Ramos (cell line): ENCODE measurements around the gene MIEF1.

Experiments
- in situ Hi-C: fragments of 300-500 bp; cut with MboI; formaldehyde crosslinking; loops from one replicate; pipeline ENCODE4 v1.14.3; 2022; ENCODE audit warnings: low sequenced_read_pairs; ENCODE audit not compliant: unreplicated experiment

The MIEF1 gene

DNA sequence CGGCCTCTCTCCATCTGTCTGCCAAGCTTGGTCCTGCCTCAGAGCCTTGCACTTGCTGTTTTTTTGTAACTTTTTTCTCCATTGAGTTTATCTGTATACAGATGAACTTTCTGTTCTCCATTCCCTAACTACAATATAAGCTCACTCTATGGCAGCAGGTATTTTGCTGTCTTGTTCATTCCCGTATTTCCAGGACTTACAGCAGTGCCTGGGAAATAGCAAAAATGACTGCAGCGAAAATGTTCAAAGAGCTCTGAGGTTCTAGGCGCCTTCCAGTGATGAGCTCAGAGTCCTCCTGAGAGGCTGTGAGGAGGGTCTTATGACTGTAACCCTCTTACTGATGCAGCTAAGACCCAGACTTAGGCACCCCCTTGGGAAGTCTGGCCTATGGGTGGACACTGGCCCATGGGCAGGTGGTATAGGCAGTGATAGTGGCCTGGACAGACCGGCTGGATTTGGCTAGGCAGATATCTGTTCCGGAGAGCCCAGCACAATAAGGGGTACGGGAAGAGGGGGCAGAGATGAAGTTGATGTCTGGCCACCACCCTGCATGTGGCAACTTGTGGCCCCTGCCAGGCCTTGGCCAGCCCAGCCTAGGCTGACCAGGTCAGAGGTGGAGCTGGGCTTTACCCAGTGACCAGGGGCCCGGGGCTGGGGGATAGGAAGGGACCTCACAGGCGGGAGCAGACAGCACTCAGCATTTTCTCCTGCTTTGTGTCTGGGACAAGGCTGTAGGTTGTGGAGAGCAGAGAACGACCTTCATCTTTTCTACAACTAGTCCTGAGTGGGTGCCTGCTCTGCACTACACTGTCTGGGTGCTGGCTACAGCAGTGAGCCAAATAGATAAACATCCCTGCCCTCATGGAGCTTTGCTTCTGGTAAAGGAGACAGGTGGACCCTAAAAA, 22.9 kb downstream of the MIEF1 start:
- in situ Hi-C loops = loop anchor here (5.0 to 25.0 kb wide), 2 partner anchors 78 to 363 kb away; partner anchors contain the start of gene CBX7

DNA sequence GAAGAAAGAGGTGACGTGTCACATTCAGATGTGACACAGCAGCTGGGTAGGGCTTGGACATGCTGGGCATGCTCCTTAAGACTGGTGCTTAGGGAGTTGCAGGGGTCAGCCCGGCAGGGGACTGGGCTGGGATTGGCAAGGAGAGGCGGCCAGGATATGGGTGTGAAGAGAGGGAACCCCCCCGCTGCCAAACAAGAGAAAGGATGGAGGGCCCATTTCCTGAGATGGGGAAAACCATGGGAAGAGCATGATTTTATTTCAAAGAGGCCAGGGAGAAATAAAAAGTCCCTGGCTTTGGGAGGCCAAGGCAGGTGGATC, 23.5 kb downstream of the MIEF1 start:
- in situ Hi-C loops = no loop called here

DNA sequence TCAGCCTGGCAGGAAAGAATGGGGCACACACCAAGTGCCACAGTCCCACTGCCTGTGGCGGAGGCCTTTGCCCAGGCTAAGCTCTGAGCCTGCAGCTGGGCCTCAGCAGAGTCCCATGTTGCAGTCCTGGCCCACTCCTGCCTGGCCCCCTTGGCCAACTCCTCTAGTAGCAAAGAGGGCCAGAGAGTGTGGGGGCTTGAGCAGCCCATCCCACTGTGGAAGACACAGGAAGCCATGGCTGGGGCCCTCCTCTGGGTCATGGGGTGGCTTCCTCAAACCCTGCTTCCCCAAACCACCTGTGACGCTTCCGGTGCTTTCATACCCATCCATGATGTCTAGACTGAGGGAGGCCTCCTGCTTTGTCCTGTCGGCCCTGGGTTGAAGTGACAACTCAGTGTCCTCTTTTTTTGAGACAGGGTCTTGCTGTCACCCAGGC, 24.7 kb downstream of the MIEF1 start:
- in situ Hi-C loops = no loop called here

DNA sequence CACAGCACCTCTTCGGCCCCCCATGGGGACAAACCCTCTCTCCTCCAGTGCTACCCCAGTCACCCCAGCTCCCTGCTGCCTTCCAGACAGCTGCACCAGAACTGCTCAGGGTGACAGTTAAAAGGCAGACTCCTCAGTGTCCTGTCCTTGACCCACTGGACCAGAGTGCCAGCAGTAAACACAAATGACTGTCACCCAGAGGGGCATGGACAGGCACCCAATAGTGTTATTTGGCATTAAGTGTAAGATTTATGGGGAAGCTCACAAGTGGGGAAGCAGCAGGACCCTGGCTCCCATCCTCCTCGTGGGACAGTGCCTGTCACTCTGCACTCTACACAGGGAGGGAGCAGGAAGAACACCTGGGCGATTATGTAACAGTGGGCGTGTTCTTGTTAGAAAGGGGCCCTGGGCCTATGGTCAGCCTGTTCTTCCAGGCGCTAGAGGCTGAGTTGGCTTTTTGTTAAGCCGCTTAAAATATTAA, 25.4 kb downstream of the MIEF1 start:
- in situ Hi-C loops = no loop called here

DNA sequence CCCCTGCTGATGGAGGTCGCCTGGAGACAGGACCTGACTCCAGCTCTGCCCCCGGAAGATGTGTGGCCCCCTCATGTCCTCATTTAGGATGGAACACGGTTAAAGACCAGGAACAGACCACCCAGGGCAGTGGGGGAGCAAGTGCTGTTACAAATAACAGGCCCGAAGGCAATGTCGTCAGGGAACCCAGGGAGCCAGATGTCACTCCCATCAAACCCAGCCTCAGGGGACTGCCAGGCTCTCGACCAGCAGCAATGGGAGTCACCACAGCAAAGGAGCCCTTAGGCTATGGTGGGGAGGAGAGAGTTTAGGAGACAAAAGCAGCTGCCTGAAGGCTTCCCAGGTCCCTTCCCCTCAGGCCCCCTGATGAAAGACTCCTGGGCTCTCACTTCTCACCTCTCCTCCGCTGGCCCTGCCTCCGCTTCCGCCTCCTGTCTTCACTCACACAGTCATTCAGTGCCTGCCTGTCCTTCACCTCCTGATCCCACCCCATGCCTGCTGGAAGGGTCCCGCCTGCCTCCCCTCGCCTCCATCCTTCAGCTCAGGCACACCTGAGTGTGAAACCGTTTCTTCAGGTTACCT, 26.1 kb downstream of the MIEF1 start:
- in situ Hi-C loops = no loop called here

DNA sequence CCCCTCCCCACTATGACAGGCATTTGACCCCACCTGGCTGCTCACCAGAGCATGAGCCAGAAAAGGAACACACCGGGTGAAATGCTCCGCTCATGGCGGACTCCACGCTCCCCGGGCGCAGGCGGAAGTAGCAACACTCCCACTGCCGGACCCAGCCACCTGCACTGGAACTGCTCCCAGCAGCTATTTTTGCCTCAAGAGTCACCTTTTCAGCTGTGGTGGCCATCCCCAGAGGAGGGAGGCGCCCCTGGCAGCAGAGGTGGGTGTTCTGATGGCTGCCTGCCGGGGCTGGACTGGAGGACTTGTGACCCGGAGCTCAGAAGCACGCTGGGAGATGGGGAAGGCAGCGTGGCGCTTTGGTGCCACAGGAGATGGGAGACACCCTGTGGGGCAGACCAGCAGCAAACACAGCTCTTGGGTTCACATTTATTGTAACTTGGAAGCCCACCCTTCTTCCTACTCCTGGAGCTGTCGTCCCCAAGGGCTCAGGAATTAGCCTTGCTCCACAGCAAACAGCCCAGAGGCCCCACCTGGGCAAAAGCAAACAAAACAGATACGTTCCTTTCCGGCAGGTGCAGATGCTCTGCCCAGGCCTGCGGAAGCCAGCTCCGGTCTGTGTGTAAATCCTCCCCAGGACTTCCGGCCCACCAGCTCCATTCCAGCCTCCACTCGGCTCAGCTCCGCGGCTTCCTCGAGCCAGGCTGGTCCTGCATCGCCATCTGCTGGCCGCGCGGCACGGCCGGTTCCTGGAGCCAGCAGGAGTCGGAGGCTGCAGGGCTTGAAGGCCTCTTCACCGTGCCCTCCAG, 26.8 kb downstream of the MIEF1 start:
- in situ Hi-C loops = no loop called here

DNA sequence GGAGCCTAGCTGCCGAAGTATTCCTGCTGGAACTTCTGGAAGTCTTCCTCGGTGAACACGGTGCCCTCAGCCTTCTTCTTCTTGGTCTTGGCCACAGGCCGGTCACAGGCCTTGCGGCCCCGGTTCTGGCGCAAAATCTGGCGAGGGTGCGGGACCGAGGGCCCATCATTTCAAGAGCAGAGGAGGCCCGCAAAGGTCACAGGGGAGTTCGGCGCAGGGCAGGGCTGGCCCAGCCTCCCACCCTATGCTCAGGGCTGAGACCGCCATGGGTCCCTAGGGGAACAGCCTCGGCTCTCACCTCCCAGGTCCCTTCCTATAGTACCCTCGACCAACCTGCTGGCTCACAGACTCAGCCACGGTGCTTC, 27.4 kb downstream of the MIEF1 start:
- in situ Hi-C loops = no loop called here

DNA sequence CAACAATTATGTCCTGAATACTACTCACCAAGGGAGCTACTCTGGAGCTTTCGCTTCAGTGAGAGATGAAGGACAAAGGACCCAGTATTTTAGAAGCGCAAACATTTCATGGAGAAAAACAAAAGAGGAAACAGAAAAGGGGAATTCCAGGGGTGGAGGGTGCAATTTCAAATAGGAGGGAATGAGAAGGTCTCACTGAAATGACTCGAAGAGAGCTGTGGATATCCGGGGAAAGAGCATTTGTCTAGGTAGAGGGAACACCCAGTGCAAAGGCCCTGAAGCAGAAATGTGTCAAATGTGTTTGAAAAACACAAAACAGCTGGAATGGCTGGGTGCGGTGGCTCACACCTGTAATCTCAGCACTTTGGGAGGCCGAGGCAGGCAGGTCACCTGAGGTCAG, 28.0 kb downstream of the MIEF1 start:
- in situ Hi-C loops = loop anchor here (10.0 kb wide), 1 partner anchor 815 kb away; the partner anchor contains the start of gene ADSL

DNA sequence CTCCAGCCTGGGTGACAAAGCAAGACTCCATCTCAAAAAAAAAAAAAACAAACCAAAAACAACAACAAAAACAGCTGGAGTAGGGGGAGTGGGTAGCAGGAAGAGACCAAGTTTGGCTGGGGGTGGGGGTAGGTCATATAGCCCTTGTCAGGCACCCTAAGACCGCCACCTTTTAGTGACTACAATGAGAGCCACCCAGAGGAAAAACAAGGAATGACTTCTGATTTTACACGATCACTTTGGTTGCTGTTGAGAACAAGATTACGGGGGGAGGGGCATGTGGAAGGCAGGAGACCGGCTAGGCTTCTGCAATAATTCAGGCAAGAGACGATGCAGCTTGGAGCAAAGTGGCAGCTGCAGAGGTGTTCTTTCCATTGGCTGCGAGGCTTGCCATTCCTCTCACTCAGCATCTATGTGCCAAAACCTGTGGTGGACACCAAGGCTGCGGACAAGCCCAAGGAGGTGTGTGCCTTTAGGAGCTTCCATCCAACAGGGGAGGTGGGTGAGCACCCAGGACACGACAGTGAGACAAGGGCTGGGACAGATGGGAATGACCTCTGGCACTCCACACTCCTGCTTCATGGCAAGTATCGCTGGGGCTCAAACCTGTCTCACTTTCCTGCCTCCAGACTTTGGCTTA, 28.7 kb downstream of the MIEF1 start:
- in situ Hi-C loops = loop anchor here (10.0 kb wide), 1 partner anchor 814 kb away; the partner anchor contains the start of gene ADSL

DNA sequence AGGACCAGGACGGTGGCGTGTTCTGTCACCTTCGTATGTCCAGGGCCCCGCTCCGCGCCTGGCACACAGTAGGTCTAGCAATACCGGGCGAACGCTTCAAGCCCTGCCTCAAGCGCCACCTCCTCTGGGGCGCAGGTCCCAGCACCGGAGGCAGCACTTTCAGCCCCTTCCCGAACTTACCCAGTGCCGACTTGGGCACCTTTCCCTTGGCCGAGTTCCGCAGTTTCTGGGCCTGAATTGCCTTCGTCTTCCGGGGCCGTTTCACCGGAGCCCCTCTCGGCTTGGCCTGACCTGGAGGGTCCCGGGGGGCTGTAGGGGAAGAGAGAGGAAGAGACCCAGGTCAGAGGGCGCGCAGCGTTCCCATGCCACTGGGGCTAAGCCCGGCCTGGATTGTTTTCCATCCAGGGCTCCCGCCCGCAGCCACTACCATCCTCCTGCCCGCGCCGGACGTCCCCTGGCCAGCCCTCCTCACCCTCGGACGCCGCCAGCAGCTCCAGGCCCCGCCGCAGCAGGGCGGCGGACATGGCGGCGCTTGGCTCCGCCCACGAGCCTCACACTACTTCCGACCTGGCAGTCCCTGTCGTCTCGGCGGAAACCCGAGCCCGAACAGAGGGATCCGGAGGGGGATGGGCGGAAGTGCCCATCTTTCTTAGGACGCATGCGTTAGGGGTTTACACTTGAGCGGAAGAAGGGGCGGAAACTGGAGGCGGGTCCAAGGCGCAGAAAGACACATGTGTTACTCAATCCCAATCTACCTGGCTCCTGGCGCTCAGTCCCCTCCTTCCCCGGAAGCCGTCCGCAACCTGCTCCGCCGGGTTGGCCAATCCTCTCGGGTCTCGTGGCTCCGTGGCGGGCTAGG, 30.4 kb downstream of the MIEF1 start, which contains the start of gene RPS19BP1:
TSS of gene RPS19BP1 (minus strand) at position 534 of the 859 bp plus-strand sequence. CDS start at position 524, 10 bp downstream.
- in situ Hi-C loops = loop anchor here (10.0 kb wide), 1 partner anchor 812 kb away; the partner anchor contains the start of gene ADSL

DNA sequence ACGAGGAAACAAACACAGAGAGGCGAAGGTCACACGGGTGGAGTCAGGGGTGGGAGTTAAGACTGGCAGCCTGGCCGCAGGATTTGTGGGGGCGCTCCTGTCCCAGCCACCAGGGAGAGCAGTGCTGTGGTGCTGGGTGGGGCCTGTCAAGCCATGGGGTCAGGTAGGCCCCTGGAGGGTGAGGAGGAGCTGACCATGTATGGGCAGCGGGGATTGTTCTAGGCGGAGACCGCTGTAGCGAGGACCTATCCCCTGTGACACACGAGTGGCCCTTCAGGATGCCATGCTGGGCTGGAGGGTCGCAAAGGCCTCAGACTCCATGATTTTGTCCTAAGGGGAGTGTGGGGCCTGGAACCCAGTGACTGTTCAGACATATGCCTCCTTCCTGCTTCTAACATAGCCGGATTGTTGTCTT, 32.0 kb downstream of the MIEF1 start:
- in situ Hi-C loops = loop anchor here (10.0 kb wide), 1 partner anchor 811 kb away; the partner anchor contains the start of gene ADSL

DNA sequence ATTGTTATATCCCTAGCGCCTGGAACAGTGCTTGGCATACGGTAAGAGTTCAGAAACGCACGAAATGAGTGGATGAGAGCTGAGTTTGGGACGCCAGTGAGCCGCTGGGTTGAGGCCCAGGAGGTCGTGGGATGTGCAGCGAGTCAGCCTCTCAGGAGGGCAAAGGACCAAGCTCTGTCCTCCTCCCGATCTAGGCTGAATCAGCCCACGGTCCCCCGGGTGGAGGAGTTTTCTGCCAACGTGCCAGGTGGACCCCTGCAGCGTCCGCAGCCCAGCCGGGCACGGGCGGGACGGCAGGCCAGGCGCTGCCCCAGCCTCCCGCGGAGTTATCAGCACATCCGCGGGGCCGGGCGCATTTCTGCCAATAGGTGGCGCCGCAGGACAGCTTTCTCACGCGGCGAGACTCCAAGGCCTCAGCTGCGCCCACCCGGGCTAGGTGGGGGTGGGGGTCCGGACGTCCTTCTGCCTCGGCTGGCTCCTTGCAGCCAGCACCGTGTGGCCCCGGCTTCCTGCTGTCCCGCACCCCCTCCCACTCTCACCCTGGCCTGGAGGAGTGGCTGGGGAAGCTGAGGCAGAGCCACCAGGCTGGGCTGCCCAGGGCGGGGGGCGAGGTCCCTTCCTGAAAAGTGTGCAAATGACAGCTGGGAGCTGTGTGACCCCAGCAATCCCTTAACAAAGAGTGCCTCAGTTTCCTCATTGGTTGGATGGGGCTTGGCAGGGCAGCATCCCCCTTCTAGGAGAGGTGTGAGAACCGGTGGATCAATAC, 32.7 kb downstream of the MIEF1 start:
- in situ Hi-C loops = loop anchor here (10.0 kb wide), 1 partner anchor 810 kb away; the partner anchor contains the start of gene ADSL

DNA sequence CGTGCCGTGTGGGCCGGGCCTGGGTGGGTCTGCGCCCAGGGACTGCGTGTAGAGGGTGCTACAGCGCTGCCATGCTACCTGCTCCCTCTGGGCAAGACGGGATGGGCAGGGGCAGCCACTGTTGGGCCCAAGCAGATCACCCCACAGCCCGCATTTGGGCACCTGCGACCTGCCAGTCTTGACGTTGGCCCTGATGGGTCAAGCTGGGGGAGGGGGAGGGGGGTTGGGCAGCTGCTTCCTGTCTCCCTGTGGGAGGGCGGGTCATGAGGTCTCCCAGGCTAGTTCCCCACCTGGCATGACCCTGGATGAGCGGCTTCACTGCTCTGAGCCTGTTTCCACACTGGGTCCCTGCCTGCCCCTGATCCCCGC, 33.3 kb downstream of the MIEF1 start:
- in situ Hi-C loops = loop anchor here (10.0 kb wide), 1 partner anchor 809 kb away; the partner anchor contains the start of gene ADSL

DNA sequence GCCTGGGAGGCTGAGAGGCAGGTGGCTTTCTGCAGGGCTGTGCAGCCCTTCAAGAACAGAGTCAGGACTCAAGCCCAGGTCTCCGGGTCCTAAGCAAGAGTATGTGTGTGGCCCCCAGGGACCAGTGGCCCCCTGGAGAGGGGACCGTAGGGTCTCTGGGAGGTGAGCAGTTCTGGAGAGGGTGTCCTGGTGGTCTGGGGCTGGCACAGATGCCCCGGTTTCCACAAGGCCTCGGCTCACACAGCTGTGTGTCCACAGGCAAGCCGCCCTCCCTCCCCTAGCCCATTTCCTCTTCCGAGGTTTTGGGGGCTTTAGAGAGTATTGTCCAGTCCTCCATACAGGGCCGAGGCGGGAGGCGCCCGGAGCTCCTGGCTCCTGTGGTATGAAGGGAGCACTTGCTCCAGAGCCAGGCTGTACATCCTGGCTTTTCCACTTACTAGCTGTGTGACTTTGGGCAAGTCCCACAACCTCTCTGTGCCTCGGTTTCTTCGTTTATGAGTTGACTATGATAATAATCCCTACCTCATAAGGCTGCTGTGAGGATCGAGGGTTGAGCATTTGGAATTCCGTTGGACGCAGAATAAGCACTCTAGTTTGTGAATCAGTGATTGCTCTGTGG, 33.9 kb downstream of the MIEF1 start:
- in situ Hi-C loops = loop anchor here (10.0 kb wide), 1 partner anchor 809 kb away; the partner anchor contains the start of gene ADSL

DNA sequence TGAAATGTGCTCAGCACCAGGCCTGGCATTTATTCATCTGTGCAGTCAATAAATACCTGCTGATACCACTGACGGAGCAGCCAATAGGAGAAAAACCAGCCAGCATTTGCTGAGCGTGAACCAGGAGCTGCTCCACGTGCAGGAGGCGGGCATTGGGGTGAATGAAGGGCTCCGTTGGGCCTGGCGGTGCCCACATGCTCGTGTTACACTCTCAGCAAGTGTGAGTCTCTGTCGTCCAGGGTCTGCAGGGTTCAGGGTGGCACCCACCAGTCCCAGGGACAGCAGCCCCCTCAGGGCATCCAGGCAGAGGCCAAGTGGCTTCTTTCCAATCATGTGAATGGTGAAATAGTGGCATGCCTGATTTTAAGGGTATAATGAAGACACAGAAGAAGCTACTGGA, 34.6 kb downstream of the MIEF1 start:
- in situ Hi-C loops = loop anchor here (10.0 kb wide), 1 partner anchor 808 kb away; the partner anchor contains the start of gene ADSL

DNA sequence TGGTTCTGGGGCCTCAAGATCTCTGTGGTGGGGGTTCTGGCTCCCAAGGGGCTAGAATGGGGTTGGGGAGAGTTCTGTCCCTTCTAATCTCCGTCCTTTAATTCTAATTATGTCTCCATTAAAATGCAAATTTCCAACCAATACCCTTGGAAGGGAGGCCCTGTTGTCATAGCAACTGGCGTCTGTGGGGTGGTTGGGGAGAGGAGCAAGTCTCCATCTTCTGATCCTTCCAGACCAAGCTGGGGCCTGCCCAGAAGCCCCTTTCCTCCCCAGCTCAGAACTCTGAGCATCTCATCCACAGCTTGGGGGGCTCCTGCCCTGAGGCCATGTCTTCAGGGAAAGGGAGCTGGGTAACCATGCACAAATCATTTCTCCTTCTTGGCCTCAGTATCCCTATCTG, 35.9 kb downstream of the MIEF1 start:
- in situ Hi-C loops = loop anchor here (10.0 kb wide), 1 partner anchor 807 kb away; the partner anchor contains the start of gene ADSL

DNA sequence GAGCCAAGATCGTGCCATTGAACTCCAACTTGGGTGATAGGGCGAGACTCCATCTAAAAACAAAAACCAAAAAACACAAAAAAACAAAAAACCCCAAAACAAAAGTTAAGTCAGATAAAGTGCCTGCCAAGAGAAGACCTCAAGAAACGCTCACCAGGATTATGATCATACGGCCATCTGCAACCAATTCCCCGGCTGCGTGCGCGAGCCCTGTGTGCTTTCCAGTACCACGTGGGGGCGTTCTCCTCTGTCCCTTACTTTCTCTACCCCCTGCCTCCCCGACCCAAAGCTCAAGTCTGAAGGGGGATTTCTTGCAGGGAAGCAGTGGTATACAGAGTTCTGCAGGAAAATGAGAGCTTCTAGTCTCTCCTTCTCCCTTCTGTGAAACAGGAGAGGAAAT, 41.0 kb downstream of the MIEF1 start:
- in situ Hi-C loops = loop anchor here (5.0 to 10.0 kb wide), 2 partner anchors 262 to 489 kb away; no protein-coding TSS in a partner anchor
